Dermis blood vessel endothelial cell (primary cell): ENCODE measurements around the gene STARD3. TPM values are rescaled to one million over a fixed set of nuclear protein-coding genes. Genes with fewer than 3 reads are reported as not detected.

Source experiments
- DNase-seq: peaks from one replicate; pipeline ENCODE4 v3.0.0; 2010
- total RNA-seq: library from RNA; depleted of rRNA; stranded (reverse); fragments of >200 nt; gene quantifications from 2 replicates; pipeline ENCODE4 v1.2.3, GENCODE V29; 2014

STARD3 gene
- total RNA-seq, 1 donor from 2014 or later, result 46.6 TPM

- no peak for DNase-seq
These were observed 23.7 kb downstream of the STARD3 start for GRCh38 chr17:39660397-39661385.

- no peak for DNase-seq
These were observed 25.0 kb downstream of the STARD3 start for GRCh38 chr17:39661744-39662541.

- no peak for DNase-seq
These were observed 25.8 kb downstream of the STARD3 start for GRCh38 chr17:39662551-39663339.

DNA sequence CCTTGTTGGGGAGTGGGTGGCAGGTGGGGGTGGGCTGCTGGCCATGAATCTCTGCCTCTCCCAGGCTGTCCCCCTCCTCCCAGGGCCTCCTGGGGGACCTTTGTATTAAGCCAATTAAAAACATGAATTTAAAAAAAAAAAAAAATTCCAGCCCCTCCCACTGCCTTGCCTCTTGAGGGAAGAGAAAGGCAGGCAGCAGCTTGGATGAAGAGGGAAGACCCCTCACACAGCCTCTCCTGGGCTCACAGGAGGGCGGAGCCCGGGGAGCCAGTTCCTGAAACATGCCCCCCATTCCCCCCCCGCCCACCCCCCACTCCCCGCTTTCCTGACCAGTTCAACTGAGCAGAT lies 26.4 kb downstream of the STARD3 start:
- DNase-seq, result no peak

DNA sequence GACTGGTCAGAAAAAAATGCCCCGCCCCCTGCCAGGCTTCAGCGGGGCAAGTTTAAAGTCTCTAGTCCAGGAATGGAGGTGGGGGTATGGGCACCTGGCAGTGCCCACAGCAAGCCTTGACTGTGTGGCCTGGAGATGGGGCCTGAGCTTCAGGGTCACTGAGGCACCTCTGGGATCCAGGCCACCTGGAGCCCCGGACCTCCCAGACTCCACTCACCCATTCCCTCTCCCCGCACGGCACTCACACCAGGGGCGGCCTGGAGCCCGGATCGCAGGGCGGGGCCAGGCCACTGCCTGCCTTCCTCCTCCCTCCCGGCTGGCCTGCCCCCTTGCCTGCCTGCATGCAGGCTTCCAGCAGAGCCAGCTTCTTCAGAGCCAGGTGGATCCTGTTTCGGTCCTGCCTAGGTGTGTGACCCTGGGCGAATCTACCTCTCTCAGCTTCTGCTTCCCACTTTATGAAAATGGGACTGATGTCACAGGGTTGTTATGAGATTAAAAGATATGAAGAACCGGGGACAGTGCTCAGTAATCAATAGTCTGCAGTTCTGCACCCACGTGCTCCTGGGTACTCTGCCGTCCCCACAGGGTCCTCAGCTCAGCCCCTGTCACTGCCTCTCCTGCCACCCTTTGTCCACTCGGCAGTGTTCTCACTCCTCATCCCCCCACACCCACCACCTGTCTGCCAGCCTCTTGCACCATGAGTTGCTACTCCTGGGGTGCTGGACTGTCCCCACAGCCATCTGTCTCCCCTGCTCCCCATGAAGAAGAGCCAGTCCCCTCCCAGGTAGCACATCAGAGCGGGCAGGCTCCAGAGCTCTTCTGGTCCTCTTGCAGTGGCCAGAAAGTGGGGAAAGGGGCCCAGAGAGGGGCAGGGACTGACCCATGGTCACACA lies 27.0 kb downstream of the STARD3 start:
- DNase-seq, result peak; percentile 48

GRCh38 chr17:39664581-39665561 lies 27.9 kb downstream of the STARD3 start, which contains the start of gene TCAP:
TSS of gene TCAP (plus strand) at chr17:39665349. CDS start at chr17:39665360, 11 bp downstream.
- no peak for DNase-seq

DNA sequence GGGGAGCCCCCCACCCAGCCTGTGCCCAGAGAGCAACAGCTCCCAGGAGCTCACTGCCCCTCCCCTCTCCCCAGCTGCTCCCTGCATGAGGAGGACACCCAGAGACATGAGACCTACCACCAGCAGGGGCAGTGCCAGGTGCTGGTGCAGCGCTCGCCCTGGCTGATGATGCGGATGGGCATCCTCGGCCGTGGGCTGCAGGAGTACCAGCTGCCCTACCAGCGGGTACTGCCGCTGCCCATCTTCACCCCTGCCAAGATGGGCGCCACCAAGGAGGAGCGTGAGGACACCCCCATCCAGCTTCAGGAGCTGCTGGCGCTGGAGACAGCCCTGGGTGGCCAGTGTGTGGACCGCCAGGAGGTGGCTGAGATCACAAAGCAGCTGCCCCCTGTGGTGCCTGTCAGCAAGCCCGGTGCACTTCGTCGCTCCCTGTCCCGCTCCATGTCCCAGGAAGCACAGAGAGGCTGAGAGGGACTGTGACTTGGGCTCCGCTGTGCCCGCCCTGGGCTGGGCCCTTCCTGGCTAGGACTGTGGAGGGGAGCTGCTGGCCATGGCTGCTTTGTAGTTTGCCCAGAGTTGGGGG lies 28.8 kb downstream of the STARD3 start:
- DNase-seq, result no peak

GRCh38 chr17:39666231-39666600 lies 29.3 kb downstream of the STARD3 start:
- no peak for DNase-seq

DNA sequence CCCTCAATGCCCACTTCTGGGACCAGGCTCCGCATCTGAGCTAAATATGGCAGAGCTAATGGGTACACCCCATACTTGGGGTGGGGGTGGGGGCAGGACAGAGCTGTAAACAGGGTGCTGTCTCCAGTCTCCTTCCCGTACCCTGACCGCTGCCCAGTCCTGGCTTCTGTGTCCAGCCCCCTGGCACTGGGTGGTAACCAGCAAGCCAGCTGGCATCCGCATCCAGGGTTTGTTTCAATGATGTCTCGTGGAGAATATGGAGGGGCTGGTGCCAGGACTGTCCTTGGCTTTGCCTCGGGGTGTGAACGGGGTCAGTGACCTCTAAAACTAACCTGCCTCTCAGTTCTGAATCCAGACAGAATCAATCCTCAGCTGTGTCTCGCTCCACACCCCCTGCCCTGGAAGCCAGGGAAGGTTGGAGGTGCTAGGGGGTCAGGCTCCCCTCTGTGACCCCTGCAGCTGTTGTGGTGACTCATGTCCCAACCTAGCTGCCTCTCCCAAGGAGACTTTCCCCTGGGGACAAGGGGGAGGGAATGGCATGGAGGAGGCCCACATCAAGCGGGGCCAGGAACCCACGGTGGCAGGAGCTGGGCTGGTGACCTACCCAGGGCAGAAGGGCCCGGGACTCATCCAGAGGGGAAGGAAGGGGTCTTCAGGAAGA lies 29.8 kb downstream of the STARD3 start:
- no peak for DNase-seq

- no peak for DNase-seq
These were observed 30.5 kb downstream of the STARD3 start for GRCh38 chr17:39667262-39667944.

- DNase-seq, result peak; percentile 79
These were observed 31.3 kb downstream of the STARD3 start, which contains the start of gene PNMT for GRCh38 chr17:39667945-39668924. TSS of gene PNMT (plus strand) at chr17:39668453. CDS start at chr17:39668476, 23 bp downstream.

DNA sequence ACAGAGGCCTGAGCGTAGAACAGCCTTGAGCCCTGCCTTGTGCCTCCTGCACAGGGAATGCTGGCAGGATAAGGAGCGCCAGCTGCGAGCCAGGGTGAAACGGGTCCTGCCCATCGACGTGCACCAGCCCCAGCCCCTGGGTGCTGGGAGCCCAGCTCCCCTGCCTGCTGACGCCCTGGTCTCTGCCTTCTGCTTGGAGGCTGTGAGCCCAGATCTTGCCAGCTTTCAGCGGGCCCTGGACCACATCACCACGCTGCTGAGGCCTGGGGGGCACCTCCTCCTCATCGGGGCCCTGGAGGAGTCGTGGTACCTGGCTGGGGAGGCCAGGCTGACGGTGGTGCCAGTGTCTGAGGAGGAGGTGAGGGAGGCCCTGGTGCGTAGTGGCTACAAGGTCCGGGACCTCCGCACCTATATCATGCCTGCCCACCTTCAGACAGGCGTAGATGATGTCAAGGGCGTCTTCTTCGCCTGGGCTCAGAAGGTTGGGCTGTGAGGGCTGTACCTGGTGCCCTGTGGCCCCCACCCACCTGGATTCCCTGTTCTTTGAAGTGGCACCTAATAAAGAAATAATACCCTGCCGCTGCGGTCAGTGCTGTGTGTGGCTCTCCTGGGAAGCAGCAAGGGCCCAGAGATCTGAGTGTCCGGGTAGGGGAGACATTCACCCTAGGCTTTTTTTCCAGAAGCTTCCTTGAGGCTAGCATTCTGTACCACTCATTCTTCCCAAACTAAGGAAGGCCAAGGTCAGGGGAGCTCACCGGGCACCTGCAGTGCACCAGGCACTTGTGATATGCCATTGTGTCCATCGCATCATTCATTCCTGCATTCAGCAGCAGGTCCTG lies 33.2 kb downstream of the STARD3 start:
- DNase-seq, result no peak

- DNase-seq, result no peak
These were observed 33.8 kb downstream of the STARD3 start for GRCh38 chr17:39670746-39671145.

GRCh38 chr17:39671651-39672521 lies 34.9 kb downstream of the STARD3 start:
- peak; percentile 71 for DNase-seq
